D721Med (cell line): ENCODE data around the gene TBXAS1.

ENCODE experiments used
- DNase-seq: peaks from one replicate; pipeline ENCODE4 v3.0.0; 2011; ENCODE audit warnings: low spot score; ENCODE audit not compliant: insufficient read length
- FAIRE-seq: peaks from 2 replicates; lab custom pipeline; 2011; peaks lifted over from hg19 to GRCh38; lab: Jason Lieb, UNC
- TF ChIP-seq, protein P1 (sequence below): IDR thresholded peaks from 2 replicates; pipeline ENCODE4 v1.5.1; 2012; ENCODE audit warnings: mild to moderate bottlenecking, control low read depth; ENCODE audit not compliant: insufficient read depth; ENCODE audit errors: missing control alignments

The TBXAS1 gene

GRCh38 chr7:139886899-139887298 lies 57.8 kb downstream of the TBXAS1 start:
- TF ChIP-seq, protein P1, sequence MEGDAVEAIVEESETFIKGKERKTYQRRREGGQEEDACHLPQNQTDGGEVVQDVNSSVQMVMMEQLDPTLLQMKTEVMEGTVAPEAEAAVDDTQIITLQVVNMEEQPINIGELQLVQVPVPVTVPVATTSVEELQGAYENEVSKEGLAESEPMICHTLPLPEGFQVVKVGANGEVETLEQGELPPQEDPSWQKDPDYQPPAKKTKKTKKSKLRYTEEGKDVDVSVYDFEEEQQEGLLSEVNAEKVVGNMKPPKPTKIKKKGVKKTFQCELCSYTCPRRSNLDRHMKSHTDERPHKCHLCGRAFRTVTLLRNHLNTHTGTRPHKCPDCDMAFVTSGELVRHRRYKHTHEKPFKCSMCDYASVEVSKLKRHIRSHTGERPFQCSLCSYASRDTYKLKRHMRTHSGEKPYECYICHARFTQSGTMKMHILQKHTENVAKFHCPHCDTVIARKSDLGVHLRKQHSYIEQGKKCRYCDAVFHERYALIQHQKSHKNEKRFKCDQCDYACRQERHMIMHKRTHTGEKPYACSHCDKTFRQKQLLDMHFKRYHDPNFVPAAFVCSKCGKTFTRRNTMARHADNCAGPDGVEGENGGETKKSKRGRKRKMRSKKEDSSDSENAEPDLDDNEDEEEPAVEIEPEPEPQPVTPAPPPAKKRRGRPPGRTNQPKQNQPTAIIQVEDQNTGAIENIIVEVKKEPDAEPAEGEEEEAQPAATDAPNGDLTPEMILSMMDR = no peak
- FAIRE-seq (no peak), DNase-seq (no peak)

DNA sequence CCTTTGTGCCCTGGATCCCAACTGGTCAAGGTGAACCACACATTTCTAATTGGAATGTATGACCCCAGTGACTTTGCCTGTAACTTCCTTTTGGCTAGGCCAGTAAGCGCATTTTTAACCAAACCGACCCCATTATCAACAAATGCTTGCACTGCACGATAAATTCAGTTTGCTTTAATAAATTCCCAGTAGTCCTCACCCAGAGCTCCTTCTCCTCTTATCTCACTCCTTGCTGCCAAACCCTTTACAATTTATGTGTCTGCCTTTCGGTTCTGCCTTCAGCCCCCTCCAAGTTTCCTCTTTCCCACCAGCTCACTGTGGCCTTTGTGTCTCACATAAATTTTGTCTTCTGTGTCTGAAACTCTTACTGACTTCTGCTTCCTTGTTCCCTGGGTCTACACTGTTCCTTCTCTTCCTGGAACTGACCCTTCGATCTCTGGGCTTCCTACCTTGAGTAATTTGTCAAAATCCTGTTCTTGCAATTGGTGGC lies 59.0 kb downstream of the TBXAS1 start:
- TF ChIP-seq, protein P1 = no peak
- DNase-seq (no peak), FAIRE-seq (no peak)

DNA sequence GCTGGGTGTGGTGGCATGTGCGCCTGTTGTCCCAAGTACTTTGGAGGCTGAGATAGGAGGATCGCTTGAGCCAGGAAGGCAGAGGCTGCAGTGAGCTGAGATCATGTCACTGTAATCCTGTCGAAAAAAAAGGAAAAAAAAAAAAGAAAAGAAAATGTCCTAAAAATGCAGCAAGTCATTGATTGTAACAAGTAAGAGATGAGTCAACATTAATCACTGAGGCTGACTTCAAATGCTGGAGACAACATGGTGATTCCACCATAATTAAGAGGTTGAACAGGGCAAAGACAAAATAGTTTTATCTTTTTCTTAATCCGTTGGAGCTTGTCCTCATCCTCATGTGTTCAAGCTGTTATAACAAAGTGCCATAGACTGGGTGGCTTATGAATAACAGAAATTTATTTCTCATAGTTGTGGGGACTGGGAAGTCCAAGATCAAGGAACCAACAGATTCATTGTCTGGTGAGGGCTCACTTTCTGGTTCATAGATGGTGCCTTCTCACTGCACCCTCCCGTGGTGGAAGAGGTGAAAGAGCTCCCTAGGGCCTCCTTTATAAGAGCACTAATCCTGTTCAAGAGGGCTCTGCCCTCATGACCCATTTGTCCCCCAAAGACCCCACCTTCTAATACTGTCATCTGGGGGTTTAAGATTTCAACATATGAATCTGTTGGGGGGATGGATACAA lies 60.3 kb downstream of the TBXAS1 start:
- FAIRE-seq = no peak
- DNase-seq = no peak
- TF ChIP-seq, protein P1 = no peak

DNA sequence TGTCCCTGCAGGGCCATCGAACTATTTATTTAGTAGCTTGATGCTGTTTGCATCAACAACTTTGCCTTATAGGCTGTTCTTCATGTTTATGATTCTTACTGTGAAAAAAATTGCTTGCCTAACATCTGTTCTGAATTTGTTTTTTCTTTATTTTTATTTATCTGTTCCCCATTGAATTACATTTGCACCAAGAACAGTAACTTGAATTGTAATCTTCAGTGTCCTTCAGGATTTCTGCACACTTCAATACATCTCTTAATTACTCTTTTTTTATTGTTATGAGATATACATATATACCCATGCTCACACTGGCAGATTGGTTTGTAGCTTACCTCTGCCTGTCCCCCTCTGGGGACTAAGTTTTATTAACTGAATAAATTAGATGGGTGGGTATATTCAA lies 64.4 kb downstream of the TBXAS1 start:
- TF ChIP-seq, protein P1 = no peak
- no peak for FAIRE-seq

DNA sequence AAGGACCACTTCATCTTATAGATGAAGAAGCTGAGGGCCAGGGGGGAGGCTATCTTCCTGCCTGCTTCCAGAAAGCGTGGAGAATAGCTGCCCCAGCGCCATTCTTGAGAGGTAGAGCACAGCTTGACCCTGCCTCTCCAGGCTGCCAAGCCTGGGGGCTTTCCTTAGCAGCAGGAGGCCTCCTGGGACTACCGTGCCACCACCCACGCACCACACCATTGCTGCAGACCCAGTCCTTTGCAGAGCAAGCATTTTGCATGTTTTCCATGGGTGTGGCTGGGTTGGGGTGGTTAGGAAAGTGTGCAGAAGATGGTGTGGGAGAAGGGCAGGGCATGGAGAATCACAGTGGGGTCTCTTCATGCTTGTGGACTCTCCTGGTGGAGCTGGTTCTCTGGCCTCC lies 64.9 kb downstream of the TBXAS1 start:
- DNase-seq = no peak
- TF ChIP-seq, protein P1 = no peak
- FAIRE-seq = no peak

More for the DNA sequence above, 64.4 kb downstream of the TBXAS1 start:
- DNase-seq = no peak

DNA sequence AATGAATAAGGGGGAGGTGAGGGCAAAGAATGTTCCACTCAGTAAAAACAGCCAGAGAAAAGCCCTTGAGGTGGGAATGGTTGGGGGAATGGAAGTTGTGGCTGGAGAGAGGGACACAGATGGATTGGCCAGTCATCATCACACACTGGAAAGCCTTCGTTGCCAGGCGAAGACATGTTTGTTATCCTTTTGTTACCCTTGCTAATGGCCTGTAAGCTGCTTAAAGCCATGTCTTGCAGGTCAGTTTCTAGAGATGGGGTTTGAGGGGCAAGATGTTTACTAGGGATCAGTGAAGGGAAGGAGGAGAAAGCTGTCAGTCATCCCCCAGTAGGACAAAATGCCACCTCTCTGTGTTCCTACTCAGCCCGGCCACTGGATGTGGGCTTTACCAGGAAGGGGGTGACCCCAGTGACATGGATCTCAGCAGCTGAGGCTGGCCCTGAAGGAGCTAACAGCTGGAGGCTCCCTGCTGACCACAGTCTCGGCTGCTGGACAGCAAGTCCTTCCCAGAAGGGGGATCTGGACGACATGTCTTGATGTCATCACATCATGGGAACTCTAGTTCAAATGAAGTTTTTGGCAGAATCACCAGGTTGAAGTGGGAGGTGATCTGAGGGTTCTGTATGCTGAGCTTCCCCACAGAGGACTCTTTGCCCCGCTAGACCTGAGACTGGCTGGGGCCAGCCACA lies 66.2 kb downstream of the TBXAS1 start:
- FAIRE-seq = no peak
- no peak for DNase-seq
- TF ChIP-seq, protein P1 = no peak

- DNase-seq (no peak), FAIRE-seq (no peak)
- TF ChIP-seq, protein P1 = no peak
These were observed 67.2 kb downstream of the TBXAS1 start for GRCh38 chr7:139896288-139896687.
